Activated CD4-positive, alpha-beta memory T cell treated with anti-CD3 and anti-CD28 coated beads, Interleukin-2, amount 10 ng/mL, durations not matched to agents 7 days and 5 days (primary cell): ENCODE results near the gene CHD6. TPM values are rescaled to one million over a fixed set of nuclear protein-coding genes. Genes with fewer than 3 reads are reported as not detected.

ENCODE experiments used
- CTCF ChIA-PET: fragments of 350-600 bp; sonication (Branson Sonifier 250); formaldehyde crosslinking; loops from one replicate; lab custom pipeline; 2021; ENCODE audit warnings: antibody characterized with exemption, inconsistent platforms; lab: Charles Lee
- POLR2A ChIA-PET: fragments of 350-600 bp; sonication (Branson Sonifier 250); formaldehyde crosslinking; loops from one replicate; lab custom pipeline; 2021; ENCODE audit warnings: antibody characterized with exemption; lab: Charles Lee
- DNase-seq: peaks from one replicate; pipeline ENCODE4 v3.0.0-alpha.2; 2020
- H3K27ac Mint-ChIP-seq: one replicate; pipeline ENCODE4 v1.8.0; 2021; ENCODE audit warnings: mild to moderate bottlenecking, mixed read lengths
- H3K27me3 Mint-ChIP-seq: one replicate; pipeline ENCODE4 v1.8.0; 2021; ENCODE audit warnings: mixed read lengths
- H3K36me3 Mint-ChIP-seq: one replicate; pipeline ENCODE4 v1.8.0; 2021; ENCODE audit warnings: low read depth, mixed read lengths
- H3K4me1 Mint-ChIP-seq: one replicate; pipeline ENCODE4 v1.8.0; 2021; ENCODE audit warnings: mixed read lengths
- H3K4me3 Mint-ChIP-seq: one replicate; pipeline ENCODE4 v1.8.0; 2021; ENCODE audit warnings: mild to moderate bottlenecking, mixed read lengths
- H3K9me3 Mint-ChIP-seq: one replicate; pipeline ENCODE4 v1.8.0; 2021; ENCODE audit warnings: mixed read lengths
- total RNA-seq, 2 experiments: library from RNA; stranded (reverse); gene quantifications; one replicate each; pipeline ENCODE4 v1.2.3, GENCODE V29; 2021

The CHD6 gene
- total RNA-seq, 2 experiments from 2014 or later: 28.0 to 30.3 TPM

DNA sequence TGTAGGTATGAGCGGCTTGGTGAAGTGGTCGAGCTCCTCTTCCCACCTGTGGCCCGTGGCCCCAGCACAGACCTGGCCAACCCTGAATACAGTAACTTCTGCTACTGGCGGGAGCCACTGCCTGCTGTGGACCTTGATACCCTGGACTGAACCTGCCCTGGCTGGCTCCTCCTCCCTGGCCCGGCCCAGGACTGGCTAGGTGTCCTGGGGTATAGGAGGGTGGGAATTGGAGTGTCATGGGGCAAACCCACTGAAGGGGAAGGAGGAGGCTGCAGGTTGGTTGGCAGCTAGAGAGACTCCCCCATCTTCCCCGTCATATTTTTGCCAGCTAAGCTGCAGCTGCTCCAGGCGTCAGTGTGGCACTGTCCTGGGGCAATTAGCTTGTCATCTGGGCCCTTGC is 259.5 kb downstream of the CHD6 start:
- H3K9me3 Mint-ChIP-seq: no peaks in the 10 kb centered on the region
- no peaks in the 10 kb centered on the region for H3K27me3 Mint-ChIP-seq
- no peak overlapping the region for H3K27ac Mint-ChIP-seq
- no peaks in the 10 kb centered on the region for H3K36me3 Mint-ChIP-seq
- ChIA-PET CTCF (no interaction called here), POLR2A (no interaction called here)
- H3K4me3 Mint-ChIP-seq: no peak overlapping the region
- DNase-seq: no peak
- H3K4me1 Mint-ChIP-seq: no peaks in the 10 kb centered on the region

GRCh38 chr20:41358230-41358629 is 259.9 kb downstream of the CHD6 start:
- ChIA-PET POLR2A (no interaction called here), CTCF (no interaction called here)
- no peak overlapping the region for H3K27ac Mint-ChIP-seq
- no peak overlapping the region for H3K4me3 Mint-ChIP-seq
- no peak for DNase-seq
- no peaks in the 10 kb centered on the region for H3K9me3 Mint-ChIP-seq
- no peaks in the 10 kb centered on the region for H3K36me3 Mint-ChIP-seq
- H3K27me3 Mint-ChIP-seq: no peaks in the 10 kb centered on the region
- no peaks in the 10 kb centered on the region for H3K4me1 Mint-ChIP-seq

GRCh38 chr20:41357424-41358163 is 260.6 kb downstream of the CHD6 start:
- POLR2A ChIA-PET: no interaction called here

DNA sequence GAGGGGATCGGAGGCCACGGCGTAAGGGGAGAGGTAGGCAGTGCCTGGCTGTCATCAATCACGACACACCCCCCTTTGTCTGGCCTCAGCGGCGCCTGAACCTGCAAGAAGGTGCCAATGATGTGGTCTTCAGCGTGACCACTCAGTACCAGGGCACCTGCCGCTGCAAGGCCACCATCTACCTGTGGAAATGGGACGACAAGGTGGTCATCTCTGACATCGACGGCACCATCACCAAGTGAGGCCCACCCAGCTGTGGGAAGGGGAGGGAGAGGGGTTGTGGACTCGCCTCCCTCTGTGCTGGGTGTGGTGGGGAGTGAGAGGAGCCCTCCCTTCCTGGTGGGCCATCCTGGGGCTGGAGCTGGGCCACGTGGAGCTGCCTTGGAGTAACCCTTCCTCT is 261.2 kb downstream of the CHD6 start:
- ChIA-PET CTCF (no interaction called here), POLR2A (no interaction called here)
- DNase-seq: no peak
- Mint-ChIP-seq H3K27ac (no peak overlapping the region), H3K36me3 (no peaks in the 10 kb centered on the region), H3K27me3 (no peaks in the 10 kb centered on the region), H3K9me3 (no peaks in the 10 kb centered on the region), H3K4me1 (no peaks in the 10 kb centered on the region), H3K4me3 (no peak overlapping the region)

More at GRCh38 chr20:41357424-41358163, 260.6 kb downstream of the CHD6 start:
- CTCF ChIA-PET: no interaction called here
- Mint-ChIP-seq H3K36me3 (no peaks in the 10 kb centered on the region), H3K27ac (no peak overlapping the region), H3K27me3 (no peaks in the 10 kb centered on the region), H3K4me1 (no peaks in the 10 kb centered on the region), H3K9me3 (no peaks in the 10 kb centered on the region), H3K4me3 (no peak overlapping the region)
- DNase-seq: no peak

- POLR2A ChIA-PET: no interaction called here
- no peak overlapping the region for H3K4me3 Mint-ChIP-seq
- H3K9me3 Mint-ChIP-seq: no peaks in the 10 kb centered on the region
- H3K36me3 Mint-ChIP-seq: no peaks in the 10 kb centered on the region
- no peak overlapping the region for H3K27ac Mint-ChIP-seq
- no peak for DNase-seq
- CTCF ChIA-PET: no interaction called here
- H3K4me1 Mint-ChIP-seq: no peaks in the 10 kb centered on the region
- H3K27me3 Mint-ChIP-seq: no peaks in the 10 kb centered on the region
Observed at GRCh38 chr20:41355598-41356203, 262.5 kb downstream of the CHD6 start.

- Mint-ChIP-seq H3K27me3 (no peaks in the 10 kb centered on the region), H3K4me1 (no peaks in the 10 kb centered on the region), H3K4me3 (no peak overlapping the region), H3K27ac (no peak overlapping the region), H3K9me3 (no peaks in the 10 kb centered on the region), H3K36me3 (no peaks in the 10 kb centered on the region)
- ChIA-PET POLR2A (no interaction called here), CTCF (no interaction called here)
- no peak for DNase-seq
Observed at GRCh38 chr20:41355192-41355591, 263.0 kb downstream of the CHD6 start.

DNA sequence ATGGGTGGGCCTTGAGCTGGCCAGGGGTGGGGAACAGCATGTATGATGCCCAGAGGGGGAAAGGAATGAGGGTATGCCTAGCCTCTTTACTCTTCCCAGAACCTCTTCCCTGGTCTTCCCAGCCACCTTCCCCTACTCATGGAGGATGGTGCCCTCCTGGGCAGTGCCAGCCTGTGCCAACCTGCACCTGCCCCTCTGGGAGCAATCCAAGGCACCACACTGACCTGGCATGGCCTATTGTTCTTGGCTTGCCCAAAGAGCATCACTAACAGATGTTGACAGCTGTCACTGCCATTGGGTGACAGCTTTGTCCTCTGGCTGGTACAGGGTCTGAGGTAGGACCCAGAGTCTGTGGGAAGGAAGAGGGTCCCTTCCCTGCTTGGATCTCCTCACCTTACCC is 264.6 kb downstream of the CHD6 start:
- POLR2A ChIA-PET: no interaction called here
- Mint-ChIP-seq H3K27ac (no peak overlapping the region), H3K27me3 (no peaks in the 10 kb centered on the region), H3K9me3 (no peaks in the 10 kb centered on the region), H3K4me1 (no peaks in the 10 kb centered on the region), H3K36me3 (no peaks in the 10 kb centered on the region), H3K4me3 (no peak overlapping the region)
- CTCF ChIA-PET: no interaction called here
- no peak for DNase-seq

DNA sequence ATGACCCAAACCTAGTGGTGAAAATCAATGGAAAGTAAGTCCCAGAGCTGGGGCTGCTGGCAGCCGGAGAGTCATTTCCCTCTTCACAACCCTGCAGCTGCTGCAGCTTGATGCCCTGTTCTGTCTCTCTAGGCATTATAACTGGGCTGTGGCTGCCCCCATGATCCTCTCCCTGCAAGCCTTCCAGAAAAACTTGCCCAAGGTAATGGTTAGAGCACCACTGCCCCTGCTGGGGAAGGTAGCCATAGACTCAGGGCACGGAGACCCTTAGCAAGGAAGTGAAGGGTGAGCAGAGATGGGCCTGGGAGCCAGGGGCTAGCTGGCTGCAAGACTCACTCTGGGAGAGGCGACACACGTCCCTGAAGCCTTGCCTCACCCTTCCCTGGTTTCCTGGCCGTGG is 265.5 kb downstream of the CHD6 start:
- Mint-ChIP-seq H3K27me3 (no peaks in the 10 kb centered on the region), H3K9me3 (no peaks in the 10 kb centered on the region), H3K36me3 (no peaks in the 10 kb centered on the region), H3K4me1 (no peaks in the 10 kb centered on the region), H3K27ac (no peak overlapping the region), H3K4me3 (no peak overlapping the region)
- ChIA-PET CTCF (no interaction called here), POLR2A (no interaction called here)
- no peak for DNase-seq

DNA sequence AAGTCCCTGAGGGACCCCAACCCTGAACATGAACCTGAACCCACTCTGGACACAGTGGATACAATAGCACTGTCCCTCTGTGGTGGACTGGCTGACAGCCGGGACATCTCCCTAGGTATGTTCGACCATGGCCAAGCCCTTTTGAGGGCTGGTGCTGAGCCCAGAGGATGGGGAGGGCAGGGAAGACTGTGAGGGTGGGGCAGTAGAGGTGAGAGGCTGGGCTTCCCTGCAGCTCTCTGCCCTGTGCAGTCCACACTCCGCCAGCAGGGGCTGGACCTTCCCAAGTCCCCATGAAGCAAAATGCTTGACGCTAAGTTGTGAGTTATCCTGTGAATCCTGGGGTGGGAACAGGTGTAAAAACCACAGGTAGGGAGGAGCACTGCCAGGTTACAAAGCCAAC is 266.1 kb downstream of the CHD6 start:
- no peaks in the 10 kb centered on the region for H3K36me3 Mint-ChIP-seq
- no peak overlapping the region for H3K4me3 Mint-ChIP-seq
- ChIA-PET CTCF (no interaction called here), POLR2A (no interaction called here)
- no peak for DNase-seq
- no peaks in the 10 kb centered on the region for H3K4me1 Mint-ChIP-seq
- no peaks in the 10 kb centered on the region for H3K9me3 Mint-ChIP-seq
- no peak overlapping the region for H3K27ac Mint-ChIP-seq
- H3K27me3 Mint-ChIP-seq: no peaks in the 10 kb centered on the region
